ENCODE measurements around the gene PIK3R3.

DNA sequence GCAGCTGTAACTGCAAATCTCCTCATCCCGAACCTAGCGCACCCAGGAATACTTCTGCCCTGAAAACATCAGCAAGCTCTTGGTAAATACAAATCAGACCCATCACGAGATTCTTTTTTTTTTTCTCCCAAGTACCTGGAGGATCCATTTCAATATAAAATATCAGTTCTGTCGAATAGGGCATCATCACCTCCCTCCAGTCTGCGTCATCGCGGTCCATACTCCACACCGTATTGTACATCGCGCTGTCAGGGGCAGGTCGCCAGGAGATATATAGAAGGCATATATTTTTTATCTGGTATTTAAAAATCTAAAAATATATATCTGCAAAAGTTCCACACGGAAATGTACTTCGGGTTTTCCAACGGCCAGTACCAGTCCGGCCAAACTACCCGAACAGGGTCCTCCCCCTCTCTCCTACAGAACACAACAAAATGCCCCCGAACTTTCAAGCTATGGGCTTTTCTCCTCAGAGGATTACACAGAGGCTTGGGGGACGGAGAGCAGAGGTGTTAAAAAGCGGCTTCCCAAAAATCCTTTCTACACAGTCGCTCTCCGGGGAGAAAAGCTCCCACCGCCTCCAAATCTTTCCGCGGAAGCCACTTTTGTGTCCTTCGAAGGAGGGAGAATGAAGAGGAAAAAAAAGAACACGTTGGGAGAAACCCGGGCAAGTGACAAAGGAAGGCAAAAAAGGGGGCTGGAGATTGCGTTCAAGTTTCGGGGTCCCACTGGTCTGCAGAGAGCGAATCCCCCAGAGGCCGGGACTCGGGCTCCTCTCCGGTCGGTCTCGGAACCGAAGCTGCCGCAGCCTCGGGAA lies 509 bp downstream of the PIK3R3 start:
- no peak for TF ChIP-seq POLR2A (IDR thresholded peaks at IDR 0.05; ENCODE audit: low read depth, low read length)
- TF ChIP-seq, protein P1, sequence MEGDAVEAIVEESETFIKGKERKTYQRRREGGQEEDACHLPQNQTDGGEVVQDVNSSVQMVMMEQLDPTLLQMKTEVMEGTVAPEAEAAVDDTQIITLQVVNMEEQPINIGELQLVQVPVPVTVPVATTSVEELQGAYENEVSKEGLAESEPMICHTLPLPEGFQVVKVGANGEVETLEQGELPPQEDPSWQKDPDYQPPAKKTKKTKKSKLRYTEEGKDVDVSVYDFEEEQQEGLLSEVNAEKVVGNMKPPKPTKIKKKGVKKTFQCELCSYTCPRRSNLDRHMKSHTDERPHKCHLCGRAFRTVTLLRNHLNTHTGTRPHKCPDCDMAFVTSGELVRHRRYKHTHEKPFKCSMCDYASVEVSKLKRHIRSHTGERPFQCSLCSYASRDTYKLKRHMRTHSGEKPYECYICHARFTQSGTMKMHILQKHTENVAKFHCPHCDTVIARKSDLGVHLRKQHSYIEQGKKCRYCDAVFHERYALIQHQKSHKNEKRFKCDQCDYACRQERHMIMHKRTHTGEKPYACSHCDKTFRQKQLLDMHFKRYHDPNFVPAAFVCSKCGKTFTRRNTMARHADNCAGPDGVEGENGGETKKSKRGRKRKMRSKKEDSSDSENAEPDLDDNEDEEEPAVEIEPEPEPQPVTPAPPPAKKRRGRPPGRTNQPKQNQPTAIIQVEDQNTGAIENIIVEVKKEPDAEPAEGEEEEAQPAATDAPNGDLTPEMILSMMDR (IDR thresholded peaks at IDR 0.05; ENCODE audit: extremely low read depth in 1 of 2, insufficient read depth in 1 of 2, low read depth in 1 of 2, low read length in 2 of 2): no peak
- TF ChIP-seq JUN (IDR thresholded peaks at IDR 0.05; ENCODE audit: borderline replicate concordance, insufficient read depth, insufficient read length, low read depth): no peak
- TF ChIP-seq, protein P2, sequence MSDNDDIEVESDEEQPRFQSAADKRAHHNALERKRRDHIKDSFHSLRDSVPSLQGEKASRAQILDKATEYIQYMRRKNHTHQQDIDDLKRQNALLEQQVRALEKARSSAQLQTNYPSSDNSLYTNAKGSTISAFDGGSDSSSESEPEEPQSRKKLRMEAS (IDR thresholded peaks at IDR 0.05; ENCODE audit: insufficient read depth, insufficient read length): no peak
- TF ChIP-seq EZH2 (IDR thresholded peaks at IDR 0.05; ENCODE audit: borderline replicate concordance, low read depth, low read length, severe bottlenecking): no peak
- TF ChIP-seq POLR2AphosphoS5 (IDR thresholded peaks at IDR 0.05; ENCODE audit: insufficient read depth, low read depth, low read length): no peak
